ENCODE measurements around the gene LARGE1.

LARGE1 gene

GRCh38 chr22:33299245-33299956 is 620.9 kb downstream of the LARGE1 start:
- Histone ChIP-seq H3K27me3 (replicated peaks in 2 of 5; ENCODE audit: control insufficient read depth in 4 of 5, insufficient read depth in 5 of 5, low read length in 4 of 5) (no peaks in the 10 kb centered on the region), H3K36me3 (ENCODE audit: control insufficient read depth in 4 of 4, insufficient read depth in 4 of 4, low read length in 3 of 4) (no peaks in the 10 kb centered on the region), H3K9me3 (ENCODE audit: control extremely low read depth in 1 of 5, control insufficient read depth in 4 of 5, insufficient read depth in 2 of 5, low read depth in 1 of 5, low read length in 4 of 5) (peaks cover 0 to 3% (median 0%) of the 10 kb centered on the region in 5 experiments), H3K27ac (ENCODE audit: insufficient read depth in 1 of 2, low read depth in 1 of 2, low read length in 2 of 2, poor library complexity in 1 of 2, severe bottlenecking in 2 of 2) (no peak overlapping the region), H3K4me1 (ENCODE audit: control extremely low read depth in 1 of 4, control insufficient read depth in 4 of 4, insufficient read depth in 4 of 4, low read length in 3 of 4) (peaks cover 0 to 8% (median 2%) of the 10 kb centered on the region in 4 experiments), H3K4me3 (ENCODE audit: control insufficient read depth in 1 of 7, extremely low read depth in 1 of 7, insufficient read depth in 4 of 7, low read depth in 2 of 7, low read length in 6 of 7) (no peak overlapping the region)
- CTCF ChIA-PET = interaction anchor here (0.9 to 1.9 kb wide), 3 partner anchors 279 to 812 kb away, joined by 3 to 5 read pairs (median 3); no protein-coding TSS in a partner anchor
- POLR2A ChIA-PET = interaction anchor here (0.6 kb wide), 1 partner anchor 9 kb away, joined by 3 read pairs; no protein-coding TSS in a partner anchor
- WGBS (ENCODE audit: insufficient coverage) = 100% methylated on average over 3 of the region's 7 CpGs
- peak; percentile 9 to 37 (median 26) for DNase-seq

- H3K36me3 ChIP-seq (ENCODE audit: control insufficient read depth in 4 of 4, insufficient read depth in 4 of 4, low read length in 3 of 4) = no peaks in the 10 kb centered on the region
- H3K4me1 ChIP-seq (ENCODE audit: control extremely low read depth in 1 of 4, control insufficient read depth in 4 of 4, insufficient read depth in 4 of 4, low read length in 3 of 4) = no peaks in the 10 kb centered on the region
- H3K27ac ChIP-seq (ENCODE audit: insufficient read depth in 1 of 2, low read depth in 1 of 2, low read length in 2 of 2, poor library complexity in 1 of 2, severe bottlenecking in 2 of 2) = no peak overlapping the region
- POLR2A ChIA-PET = no interaction called here
- no peaks in the 10 kb centered on the region for H3K27me3 ChIP-seq (replicated peaks in 2 of 5; ENCODE audit: control insufficient read depth in 4 of 5, insufficient read depth in 5 of 5, low read length in 4 of 5)
- CTCF ChIA-PET = no interaction called here
- H3K4me3 ChIP-seq (ENCODE audit: control insufficient read depth in 1 of 7, extremely low read depth in 1 of 7, insufficient read depth in 4 of 7, low read depth in 2 of 7, low read length in 6 of 7) = no peak overlapping the region
- DNase-seq = no peak
- peaks cover 0 to 3% (median 0%) of the 10 kb centered on the region in 5 experiments for H3K9me3 ChIP-seq (ENCODE audit: control extremely low read depth in 1 of 5, control insufficient read depth in 4 of 5, insufficient read depth in 2 of 5, low read depth in 1 of 5, low read length in 4 of 5)
- WGBS (ENCODE audit: insufficient coverage) = 100% methylated on average over 1 of the region's 3 CpGs
Measured at GRCh38 chr22:33296941-33297340, 623.3 kb downstream of the LARGE1 start.

GRCh38 chr22:33288078-33288477 is 632.2 kb downstream of the LARGE1 start:
- no peak overlapping the region for H3K27ac ChIP-seq (ENCODE audit: insufficient read depth in 1 of 2, low read depth in 1 of 2, low read length in 2 of 2, poor library complexity in 1 of 2, severe bottlenecking in 2 of 2)
- no peaks in the 10 kb centered on the region for H3K9me3 ChIP-seq (ENCODE audit: control extremely low read depth in 1 of 5, control insufficient read depth in 4 of 5, insufficient read depth in 2 of 5, low read depth in 1 of 5, low read length in 4 of 5)
- H3K36me3 ChIP-seq (ENCODE audit: control insufficient read depth in 4 of 4, insufficient read depth in 4 of 4, low read length in 3 of 4) = no peaks in the 10 kb centered on the region
- ChIA-PET CTCF (no interaction called here), POLR2A (no interaction called here)
- 100% methylated on average over 1 of the region's 3 CpGs for WGBS (ENCODE audit: insufficient coverage)
- DNase-seq = no peak
- no peaks in the 10 kb centered on the region for H3K4me1 ChIP-seq (ENCODE audit: control extremely low read depth in 1 of 4, control insufficient read depth in 4 of 4, insufficient read depth in 4 of 4, low read length in 3 of 4)
- no peak overlapping the region for H3K4me3 ChIP-seq (ENCODE audit: control insufficient read depth in 1 of 7, extremely low read depth in 1 of 7, insufficient read depth in 4 of 7, low read depth in 2 of 7, low read length in 6 of 7)
- no peaks in the 10 kb centered on the region for H3K27me3 ChIP-seq (replicated peaks in 2 of 5; ENCODE audit: control insufficient read depth in 4 of 5, insufficient read depth in 5 of 5, low read length in 4 of 5)

GRCh38 chr22:33275073-33275443 is 645.2 kb downstream of the LARGE1 start:
- ChIA-PET CTCF (no interaction called here), POLR2A (no interaction called here)
- H3K9me3 ChIP-seq (ENCODE audit: control extremely low read depth in 1 of 5, control insufficient read depth in 4 of 5, insufficient read depth in 2 of 5, low read depth in 1 of 5, low read length in 4 of 5) = no peaks in the 10 kb centered on the region
- H3K27ac ChIP-seq (ENCODE audit: insufficient read depth in 1 of 2, low read depth in 1 of 2, low read length in 2 of 2, poor library complexity in 1 of 2, severe bottlenecking in 2 of 2) = no peak overlapping the region
- H3K27me3 ChIP-seq (replicated peaks in 2 of 5; ENCODE audit: control insufficient read depth in 4 of 5, insufficient read depth in 5 of 5, low read length in 4 of 5) = no peaks in the 10 kb centered on the region
- no peak overlapping the region for H3K4me3 ChIP-seq (ENCODE audit: control insufficient read depth in 1 of 7, extremely low read depth in 1 of 7, insufficient read depth in 4 of 7, low read depth in 2 of 7, low read length in 6 of 7)
- no peaks in the 10 kb centered on the region for H3K36me3 ChIP-seq (ENCODE audit: control insufficient read depth in 4 of 4, insufficient read depth in 4 of 4, low read length in 3 of 4)
- 100% methylated on average over 2 of the region's 2 CpGs for WGBS (ENCODE audit: insufficient coverage)
- no peaks in the 10 kb centered on the region for H3K4me1 ChIP-seq (ENCODE audit: control extremely low read depth in 1 of 4, control insufficient read depth in 4 of 4, insufficient read depth in 4 of 4, low read length in 3 of 4)
- no peak for DNase-seq

- 98% methylated on average over 19 of the region's 20 CpGs for WGBS (ENCODE audit: insufficient coverage)
- Histone ChIP-seq H3K36me3 (ENCODE audit: control insufficient read depth in 4 of 4, insufficient read depth in 4 of 4, low read length in 3 of 4) (no peaks in the 10 kb centered on the region), H3K4me3 (ENCODE audit: control insufficient read depth in 1 of 7, extremely low read depth in 1 of 7, insufficient read depth in 4 of 7, low read depth in 2 of 7, low read length in 6 of 7) (no peak overlapping the region), H3K27me3 (replicated peaks in 2 of 5; ENCODE audit: control insufficient read depth in 4 of 5, insufficient read depth in 5 of 5, low read length in 4 of 5) (no peaks in the 10 kb centered on the region), H3K4me1 (ENCODE audit: control extremely low read depth in 1 of 4, control insufficient read depth in 4 of 4, insufficient read depth in 4 of 4, low read length in 3 of 4) (no peaks in the 10 kb centered on the region), H3K27ac (ENCODE audit: insufficient read depth in 1 of 2, low read depth in 1 of 2, low read length in 2 of 2, poor library complexity in 1 of 2, severe bottlenecking in 2 of 2) (no peak overlapping the region), H3K9me3 (ENCODE audit: control extremely low read depth in 1 of 5, control insufficient read depth in 4 of 5, insufficient read depth in 2 of 5, low read depth in 1 of 5, low read length in 4 of 5) (no peaks in the 10 kb centered on the region)
- POLR2A ChIA-PET = no interaction called here
- peak in 2 of 3 donors; percentile 3 to 13 for DNase-seq
- CTCF ChIA-PET = interaction anchor here (2.1 kb wide), 1 partner anchor 11 kb away, joined by 5 read pairs; no protein-coding TSS in a partner anchor
Measured at GRCh38 chr22:33274214-33275072, 645.8 kb downstream of the LARGE1 start.

GRCh38 chr22:33272871-33273270 is 647.4 kb downstream of the LARGE1 start:
- 100% methylated on average over 1 of the region's 2 CpGs for WGBS (ENCODE audit: insufficient coverage)
- DNase-seq = no peak
- H3K4me1 ChIP-seq (ENCODE audit: control extremely low read depth in 1 of 4, control insufficient read depth in 4 of 4, insufficient read depth in 4 of 4, low read length in 3 of 4) = no peaks in the 10 kb centered on the region
- ChIA-PET CTCF (interaction anchor here (0.6 to 2.1 kb wide), 2 partner anchors 13 to 22 kb away, joined by 3 to 5 read pairs; no protein-coding TSS in a partner anchor), POLR2A (no interaction called here)
- H3K27me3 ChIP-seq (replicated peaks in 2 of 5; ENCODE audit: control insufficient read depth in 4 of 5, insufficient read depth in 5 of 5, low read length in 4 of 5) = no peaks in the 10 kb centered on the region
- H3K9me3 ChIP-seq (ENCODE audit: control extremely low read depth in 1 of 5, control insufficient read depth in 4 of 5, insufficient read depth in 2 of 5, low read depth in 1 of 5, low read length in 4 of 5) = no peaks in the 10 kb centered on the region
- no peaks in the 10 kb centered on the region for H3K36me3 ChIP-seq (ENCODE audit: control insufficient read depth in 4 of 4, insufficient read depth in 4 of 4, low read length in 3 of 4)
- H3K27ac ChIP-seq (ENCODE audit: insufficient read depth in 1 of 2, low read depth in 1 of 2, low read length in 2 of 2, poor library complexity in 1 of 2, severe bottlenecking in 2 of 2) = no peak overlapping the region
- H3K4me3 ChIP-seq (ENCODE audit: control insufficient read depth in 1 of 7, extremely low read depth in 1 of 7, insufficient read depth in 4 of 7, low read depth in 2 of 7, low read length in 6 of 7) = no peak overlapping the region

GRCh38 chr22:33272180-33272579 is 648.1 kb downstream of the LARGE1 start:
- no peaks in the 10 kb centered on the region for H3K36me3 ChIP-seq (ENCODE audit: control insufficient read depth in 4 of 4, insufficient read depth in 4 of 4, low read length in 3 of 4)
- POLR2A ChIA-PET = no interaction called here
- CTCF ChIA-PET = interaction anchor here (0.6 kb wide), 1 partner anchor 22 kb away, joined by 3 read pairs; no protein-coding TSS in a partner anchor
- no peaks in the 10 kb centered on the region for H3K9me3 ChIP-seq (ENCODE audit: control extremely low read depth in 1 of 5, control insufficient read depth in 4 of 5, insufficient read depth in 2 of 5, low read depth in 1 of 5, low read length in 4 of 5)
- H3K4me3 ChIP-seq (ENCODE audit: control insufficient read depth in 1 of 7, extremely low read depth in 1 of 7, insufficient read depth in 4 of 7, low read depth in 2 of 7, low read length in 6 of 7) = no peak overlapping the region
- H3K4me1 ChIP-seq (ENCODE audit: control extremely low read depth in 1 of 4, control insufficient read depth in 4 of 4, insufficient read depth in 4 of 4, low read length in 3 of 4) = no peaks in the 10 kb centered on the region
- no peaks in the 10 kb centered on the region for H3K27me3 ChIP-seq (replicated peaks in 2 of 5; ENCODE audit: control insufficient read depth in 4 of 5, insufficient read depth in 5 of 5, low read length in 4 of 5)
- no peak for DNase-seq
- H3K27ac ChIP-seq (ENCODE audit: insufficient read depth in 1 of 2, low read depth in 1 of 2, low read length in 2 of 2, poor library complexity in 1 of 2, severe bottlenecking in 2 of 2) = no peak overlapping the region
- WGBS (ENCODE audit: insufficient coverage) = 100% methylated on average over 1 of the region's 2 CpGs
